CD4-positive, alpha-beta T cell treated with Interferon alpha-2 for 1 hour (primary cell): ENCODE data around the gene C2orf76.

Experiments used
- DNase-seq, 2 donors: peaks; one replicate each; pipeline ENCODE4 v3.0.0-alpha.2; 2020 to 2022

The C2orf76 gene

GRCh38 chr2:119337749-119338148 is 28.9 kb downstream of the C2orf76 start:
- DNase-seq = no peak

DNA sequence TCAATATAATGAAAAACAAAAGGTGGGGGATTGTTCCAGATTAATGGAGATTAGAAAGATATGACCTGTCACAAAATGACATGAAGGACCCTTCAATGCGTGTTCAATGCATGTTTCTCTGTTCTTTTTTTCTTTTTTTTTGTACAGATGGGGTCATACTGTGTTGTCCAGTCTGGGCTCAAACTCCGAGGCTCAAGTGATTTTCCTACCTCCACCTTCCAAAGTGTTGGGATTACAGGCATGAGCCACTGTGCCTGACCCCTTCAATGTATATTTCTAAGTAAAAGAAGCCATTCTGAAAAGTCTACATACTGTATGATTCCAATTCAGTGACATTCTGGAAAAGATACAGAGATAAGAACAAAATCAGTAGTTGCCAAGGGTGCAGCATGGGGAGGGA is 32.8 kb downstream of the C2orf76 start:
- DNase-seq = no peak

DNA sequence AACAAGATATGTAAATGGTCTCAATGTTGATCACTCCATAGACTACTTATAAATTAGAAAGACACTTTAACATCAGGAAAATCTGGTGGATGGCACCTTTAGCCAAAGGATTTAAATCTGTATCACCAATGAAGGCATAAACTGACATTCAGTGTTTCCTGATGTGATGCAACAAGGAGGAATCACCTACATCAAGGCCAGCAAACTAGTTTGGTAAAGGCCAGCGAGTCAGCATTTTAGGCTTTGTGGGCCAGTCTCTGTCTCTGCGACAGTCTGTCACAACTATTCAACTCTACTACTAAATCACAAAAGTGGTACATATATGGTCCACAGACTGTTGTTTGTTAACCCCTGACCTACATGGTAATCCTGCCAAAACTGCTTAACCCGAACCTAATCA is 33.3 kb downstream of the C2orf76 start:
- no peak for DNase-seq

DNA sequence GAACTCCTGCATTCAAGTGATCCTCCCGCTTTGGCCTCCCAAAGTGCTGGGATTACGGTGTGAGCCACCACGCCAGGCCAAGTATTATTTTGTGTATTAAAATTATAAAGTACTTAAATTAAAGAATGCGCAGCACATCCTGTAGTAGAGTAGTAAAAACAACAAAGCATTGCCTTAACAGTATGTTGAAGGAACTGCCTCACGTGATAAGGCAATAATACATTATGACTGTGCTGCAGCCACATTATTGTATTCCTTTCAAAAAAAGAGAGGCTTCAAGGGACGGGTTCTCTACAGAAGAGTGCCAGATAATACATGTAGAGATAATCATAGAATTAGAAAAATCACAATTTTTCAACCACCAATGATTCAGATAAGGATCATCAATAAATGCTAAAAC is 33.7 kb downstream of the C2orf76 start:
- DNase-seq = no peak

DNA sequence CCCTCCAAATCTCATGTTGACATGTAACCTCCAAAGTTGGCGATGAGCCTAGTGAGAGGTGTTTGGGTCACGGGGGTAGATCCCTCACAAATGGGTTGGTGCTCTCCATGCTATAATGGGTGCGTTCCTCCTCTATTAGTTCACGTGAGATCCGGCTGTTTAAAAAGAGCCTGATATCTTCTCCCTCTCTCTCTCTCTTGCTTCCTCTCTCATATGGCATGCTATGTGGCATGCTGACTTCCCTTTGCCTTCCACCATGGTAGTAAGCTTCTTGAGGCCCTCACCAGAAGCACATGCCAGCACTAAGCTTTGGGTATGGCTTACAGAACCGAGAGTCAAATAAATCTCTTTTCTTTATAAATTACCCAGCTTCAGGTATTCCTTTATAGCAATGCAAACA is 39.2 kb downstream of the C2orf76 start:
- DNase-seq = no peak

GRCh38 chr2:119326938-119327337 is 39.7 kb downstream of the C2orf76 start:
- DNase-seq = no peak

GRCh38 chr2:119324685-119325270 is 41.9 kb downstream of the C2orf76 start:
- no peak for DNase-seq

- no peak for DNase-seq
These were observed 43.2 kb downstream of the C2orf76 start for GRCh38 chr2:119323459-119323858.

DNA sequence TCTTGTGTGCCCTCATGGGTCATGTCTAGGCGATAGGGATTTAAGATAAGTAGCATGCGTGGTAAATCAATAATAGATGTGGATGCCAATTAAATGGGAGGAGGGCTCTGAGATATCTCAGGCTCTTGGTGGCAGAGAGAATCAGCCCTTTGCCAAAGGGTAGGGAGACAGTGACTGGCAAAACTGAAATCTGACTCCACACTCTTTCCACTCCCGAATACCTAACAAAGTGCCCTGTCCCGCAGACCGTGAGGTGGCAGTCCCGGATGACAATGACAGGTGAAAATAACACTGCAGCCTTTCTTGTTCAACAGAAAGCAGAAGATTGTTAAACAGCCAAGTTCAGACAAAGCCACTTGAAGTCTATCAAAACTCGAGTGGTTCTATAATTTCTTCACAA is 47.0 kb downstream of the C2orf76 start:
- no peak for DNase-seq

DNA sequence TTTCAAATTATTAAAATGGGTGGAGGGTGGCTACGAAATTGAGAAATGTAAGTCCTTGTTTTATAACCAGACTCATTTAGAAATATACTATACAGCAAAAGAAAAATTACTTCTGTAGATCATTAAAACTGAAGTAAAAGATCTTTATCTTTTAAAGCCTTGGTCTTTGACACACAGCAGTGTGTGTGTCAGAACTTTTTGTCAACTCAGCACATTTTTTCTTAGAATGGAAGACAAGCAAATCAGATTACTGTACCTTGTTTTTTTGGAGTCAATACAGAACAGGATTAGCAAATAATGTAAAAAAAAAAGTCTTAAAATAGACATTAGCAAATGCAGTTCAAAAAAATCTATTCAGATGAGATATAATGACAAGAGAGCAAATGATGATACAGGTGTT is 49.1 kb downstream of the C2orf76 start:
- no peak for DNase-seq

DNA sequence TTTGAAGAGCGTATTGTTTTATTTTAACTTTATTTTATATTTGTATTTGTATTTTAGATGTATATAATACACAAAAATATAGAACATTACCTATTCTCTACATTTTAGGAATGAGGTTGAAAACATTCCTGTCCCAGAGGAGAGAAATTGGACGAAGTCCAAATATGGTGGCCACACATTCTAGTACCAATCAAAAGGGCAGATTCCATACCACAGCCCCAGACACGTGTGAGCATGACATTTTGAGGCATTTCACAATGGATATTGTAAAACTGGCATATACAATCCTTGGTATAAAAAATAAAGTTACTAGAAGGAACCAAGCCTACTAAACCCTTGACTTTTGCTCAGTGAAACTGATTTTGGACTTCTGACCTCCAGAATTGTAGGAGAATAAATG is 50.6 kb downstream of the C2orf76 start:
- no peak for DNase-seq

DNA sequence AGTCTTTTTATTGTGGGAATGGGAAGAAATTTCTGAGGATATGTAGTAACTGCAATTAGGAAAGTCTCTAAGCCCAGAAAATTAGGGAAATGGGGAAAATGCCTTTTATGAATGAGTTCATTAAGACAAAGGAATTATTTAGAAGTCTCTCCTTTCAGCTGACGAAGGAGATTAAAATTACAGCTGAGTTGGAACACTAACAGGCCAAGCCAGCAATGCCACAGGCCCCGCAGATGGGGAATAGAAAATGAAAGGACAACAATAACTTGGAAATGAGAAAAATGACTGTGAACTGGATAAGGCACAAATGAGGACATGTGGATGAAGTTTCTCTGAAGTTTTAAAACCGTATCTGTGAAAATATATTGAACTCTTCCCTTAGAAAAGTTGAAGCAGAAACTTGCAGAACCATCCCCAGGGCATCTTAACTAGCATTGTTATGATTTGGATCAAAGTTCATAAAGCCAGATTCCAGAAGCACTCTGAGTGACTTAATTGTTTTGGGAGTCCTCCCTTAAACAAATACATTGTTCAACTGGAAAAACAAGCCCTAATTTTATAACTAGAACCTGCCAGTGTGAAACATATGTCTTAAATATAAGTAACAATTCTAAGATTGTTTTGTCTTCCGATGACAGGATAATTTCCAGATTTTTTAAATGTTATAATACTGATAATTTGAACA is 51.3 kb downstream of the C2orf76 start:
- DNase-seq = no peak

DNA sequence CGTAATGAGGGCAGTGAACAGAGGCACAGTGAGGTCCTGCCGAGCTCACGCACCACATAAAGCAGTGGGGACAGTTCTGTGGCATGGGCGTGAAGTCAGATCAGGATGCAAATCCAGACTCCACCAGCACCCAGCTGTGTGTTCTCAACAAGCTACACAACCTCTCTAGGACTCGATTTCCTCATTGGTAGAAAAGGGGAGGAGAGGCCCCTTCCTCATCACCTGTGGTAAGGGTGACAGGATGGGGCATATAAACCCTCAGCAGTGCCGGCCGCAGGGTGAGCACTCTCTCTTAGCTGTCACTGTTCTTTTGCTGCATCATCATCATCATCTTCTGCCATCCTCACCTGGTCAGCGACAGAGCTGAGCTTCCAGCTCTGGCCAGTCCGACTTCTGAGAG is 54.8 kb downstream of the C2orf76 start:
- DNase-seq = no peak

DNA sequence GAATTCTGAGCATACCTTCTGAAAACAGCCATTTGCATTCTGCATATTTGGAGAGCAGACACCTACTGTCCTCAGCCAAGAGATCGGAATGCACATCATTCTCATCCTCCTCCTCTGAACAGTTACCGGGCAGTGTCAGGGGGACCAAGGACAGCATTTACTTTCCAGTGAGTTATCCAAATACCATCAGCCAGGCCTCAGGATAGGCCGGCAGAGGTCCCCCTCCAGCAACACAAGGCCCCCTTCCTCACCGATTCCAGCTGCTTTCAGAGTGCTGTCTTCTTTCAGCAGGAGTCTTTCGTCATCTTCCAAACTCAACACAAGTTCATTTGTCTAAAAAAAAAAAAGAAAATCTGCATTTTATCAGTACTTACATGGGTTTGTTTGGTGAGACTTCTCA is 55.3 kb downstream of the C2orf76 start:
- DNase-seq = no peak

DNA sequence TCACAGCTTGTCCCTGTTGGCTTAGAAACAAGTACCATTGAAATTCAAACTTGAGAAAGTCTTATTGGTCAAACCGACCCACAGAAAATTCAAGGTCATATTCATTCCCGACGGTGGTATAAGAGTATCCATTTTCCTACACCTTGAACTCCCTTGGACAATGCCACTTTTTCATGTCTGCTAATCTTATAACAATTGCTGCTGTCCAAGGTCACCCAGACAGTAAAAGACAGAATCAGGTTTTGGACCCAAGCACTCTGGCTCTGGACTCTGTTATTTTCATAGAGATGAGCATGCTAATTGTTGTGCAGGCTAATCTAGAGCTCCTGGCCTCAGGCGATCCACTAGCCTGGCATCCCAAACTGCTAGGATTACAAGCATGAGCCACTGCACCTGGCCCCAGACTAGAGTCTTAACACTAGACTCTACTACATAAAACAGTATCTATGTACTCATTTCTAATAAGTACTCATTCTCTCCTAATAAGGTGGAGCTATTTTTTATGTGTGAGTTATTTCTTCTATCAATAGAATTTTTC is 57.8 kb downstream of the C2orf76 start:
- no peak for DNase-seq

GRCh38 chr2:119307419-119308140 is 59.1 kb downstream of the C2orf76 start:
- DNase-seq = no peak

GRCh38 chr2:119306196-119306590 is 60.4 kb downstream of the C2orf76 start:
- DNase-seq = no peak

DNA sequence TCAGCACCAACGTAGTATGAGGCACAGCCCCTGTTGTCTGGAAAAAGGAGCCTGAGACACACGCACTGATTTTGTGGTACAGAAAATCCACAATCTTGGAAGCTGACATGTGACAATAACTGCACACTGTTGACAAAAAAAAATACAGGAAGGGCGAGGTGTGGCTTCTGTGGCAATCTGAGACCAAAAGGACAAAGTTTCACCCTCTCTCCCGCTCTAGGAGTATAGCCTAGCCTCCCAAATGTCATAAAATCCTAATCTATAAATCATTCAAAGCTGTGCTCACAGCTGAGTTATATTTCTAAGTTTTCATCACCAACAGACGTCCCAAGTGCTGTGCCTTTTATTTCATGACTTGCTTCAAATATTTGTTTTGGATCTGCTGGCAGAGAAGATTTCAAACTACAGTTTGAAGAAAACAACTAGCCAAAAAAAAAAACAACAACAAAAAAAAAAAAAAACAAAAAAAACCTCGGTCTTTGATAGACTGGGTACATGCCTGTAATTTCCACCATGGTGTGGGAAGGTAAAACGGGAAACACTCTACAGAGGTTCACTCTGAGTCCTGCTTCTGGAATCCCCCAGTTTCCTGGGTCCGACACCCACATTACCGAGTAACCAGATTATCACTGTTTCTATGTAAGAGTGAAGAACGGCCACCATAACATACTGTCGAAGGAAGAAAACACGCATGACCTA is 61.0 kb downstream of the C2orf76 start:
- DNase-seq = no peak

DNA sequence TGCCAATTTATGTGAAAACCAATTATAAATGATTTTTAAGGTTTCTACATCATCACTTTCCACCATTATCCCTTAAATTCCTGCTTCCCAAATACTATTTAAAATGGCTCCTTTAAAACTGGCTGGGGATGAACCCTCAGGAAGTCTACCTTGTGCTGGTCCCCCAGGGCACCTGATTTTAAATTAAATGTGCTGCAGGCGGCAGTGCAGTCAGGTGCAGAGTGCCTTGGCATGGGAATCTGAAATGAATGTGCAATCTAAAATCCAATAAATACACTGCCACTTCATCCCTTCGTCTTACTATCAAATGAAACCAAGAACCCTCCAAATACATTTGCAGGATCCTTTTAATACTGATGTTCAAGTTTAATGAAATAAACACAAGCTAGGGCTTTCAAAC is 61.8 kb downstream of the C2orf76 start:
- DNase-seq = no peak

DNA sequence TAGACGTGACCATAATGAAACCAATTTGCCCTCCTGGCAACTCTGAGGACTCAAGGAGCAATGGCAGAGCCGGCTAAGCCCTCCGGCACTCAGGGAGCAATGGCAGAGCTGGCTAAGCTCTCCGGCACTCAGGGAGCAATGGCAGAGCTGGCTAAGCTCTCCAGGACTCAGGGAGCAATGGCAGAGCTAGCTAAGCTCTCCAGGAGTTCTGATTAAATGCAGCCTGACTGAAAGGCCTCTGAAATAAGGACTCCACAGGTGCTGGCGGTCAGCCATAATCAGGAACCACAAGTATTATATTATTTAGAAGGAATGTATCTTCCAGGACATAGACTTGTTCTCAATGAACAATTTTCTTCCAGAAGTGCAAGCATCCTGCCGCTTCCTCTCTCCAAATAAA is 65.2 kb downstream of the C2orf76 start:
- DNase-seq = no peak

DNA sequence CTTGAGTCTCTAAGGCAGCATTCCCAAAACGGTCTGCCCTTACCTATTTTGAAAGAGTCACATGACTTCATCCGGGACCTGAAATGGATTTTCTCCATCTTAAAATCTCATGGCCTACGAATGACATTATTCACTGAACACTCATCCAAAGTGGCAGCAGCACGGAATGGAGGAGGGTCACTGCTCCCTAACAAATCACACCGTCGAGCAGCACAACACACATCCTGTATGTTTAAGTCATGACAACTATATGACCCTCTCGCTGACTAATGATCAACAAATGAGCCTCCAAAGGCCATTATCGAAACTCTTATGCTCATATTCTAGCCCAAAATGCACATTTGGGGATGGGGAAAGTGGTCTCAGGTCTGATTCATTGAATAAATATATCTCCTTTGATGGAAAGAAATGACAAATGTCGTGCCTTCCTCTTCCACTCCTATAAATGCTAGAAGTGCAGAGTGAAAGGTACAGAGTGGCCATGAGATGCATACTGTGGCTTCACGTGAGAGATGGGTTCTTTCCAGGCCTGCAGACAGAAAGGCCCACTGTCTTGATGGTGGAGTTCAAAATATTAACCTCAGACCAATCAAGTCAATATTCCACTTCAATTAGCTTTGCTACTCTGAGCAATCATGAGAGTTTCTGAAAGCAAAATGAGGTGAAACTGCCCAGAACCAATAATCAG is 70.8 kb downstream of the C2orf76 start:
- no peak for DNase-seq

- DNase-seq = no peak
These were observed 72.0 kb downstream of the C2orf76 start for GRCh38 chr2:119294671-119295070.

DNA sequence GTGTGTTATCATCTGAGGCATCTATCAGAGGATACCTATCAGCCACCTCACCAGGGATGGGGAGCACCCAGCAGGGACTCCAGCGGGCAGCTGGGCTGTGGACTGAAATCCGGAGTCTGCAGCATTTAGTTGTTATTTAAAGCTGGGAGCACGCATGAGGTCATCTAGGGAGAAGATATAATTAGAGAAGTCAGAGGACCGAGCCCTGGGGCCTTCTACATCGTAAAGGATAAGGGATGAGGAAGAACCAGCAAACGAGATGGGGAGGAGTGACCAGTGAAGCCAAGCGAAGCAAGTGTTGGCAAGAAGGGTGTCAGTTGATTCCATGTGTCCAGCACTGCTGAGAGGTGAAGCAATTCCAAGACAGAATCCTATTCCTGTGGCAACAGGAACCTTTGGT is 72.7 kb downstream of the C2orf76 start:
- no peak for DNase-seq
